Lower lobe of right lung (tissue), 2 donors: ENCODE results near the gene DNMT1. TPM values are rescaled to one million over a fixed set of nuclear protein-coding genes. Genes with fewer than 3 reads are reported as not detected.

Experiments
- ATAC-seq, 2 donors: fragments of 200-7000 bp; cut with Tn5 transposase; one replicate each; pipeline ENCODE4 v1.9.1; 2020 to 2022; ENCODE audit warnings: mild to moderate bottlenecking in 2 of 2, moderate library complexity in 2 of 2
- DNase-seq: peaks from one replicate; pipeline ENCODE4 v3.0.0-alpha.2; 2020
- H3K27ac ChIP-seq: fragments of 200-600 bp; one replicate; pipeline ENCODE4 v1.8.0; 2022
- H3K27me3 ChIP-seq: fragments of 200-600 bp; one replicate; pipeline ENCODE4 v1.8.0; 2022; ENCODE audit warnings: low read depth
- H3K36me3 ChIP-seq: fragments of 200-600 bp; one replicate; pipeline ENCODE4 v1.8.0; 2022; ENCODE audit warnings: mild to moderate bottlenecking
- H3K4me1 ChIP-seq: fragments of 200-600 bp; one replicate; pipeline ENCODE4 v1.8.0; 2022
- H3K4me3 ChIP-seq: fragments of 200-600 bp; one replicate; pipeline ENCODE4 v1.8.0; 2022; ENCODE audit warnings: mild to moderate bottlenecking
- H3K9me3 ChIP-seq: fragments of 200-600 bp; one replicate; pipeline ENCODE4 v1.8.0; 2022
- CTCF ChIP-seq: fragments of 200-600 bp; IDR thresholded peaks from one replicate; pipeline ENCODE4 v1.8.0; 2022; ENCODE audit warnings: antibody characterized with exemption, mild to moderate bottlenecking
- intact Hi-C: fragments of 100-400 bp; cut with DNase I; formaldehyde crosslinking; loops from one replicate; pipeline ENCODE4 v1.11.0; 2022
- total RNA-seq: library from RNA; stranded (reverse); fragmentation: NEBNext Ultra II Directional; extraction: Animal tissue kit (Norgen Biotek cat#: 25700); gene quantifications from one replicate; pipeline ENCODE4 v1.2.1, GENCODE V29; 2021
- donor health status: DM: no; HTN: yes; CAD: no; lungs with severe emphysema.

The DNMT1 gene
- total RNA-seq, 1 donor from 2014 or later, result 65.5 TPM

- H3K36me3 ChIP-seq, result peaks cover 84% of the 10 kb centered on the region
Observed at GRCh38 chr19:10134040-10134439, 60.7 kb downstream of the DNMT1 start.

GRCh38 chr19:10133596-10133995 is 61.2 kb downstream of the DNMT1 start:
- no peak overlapping the region for H3K4me3 ChIP-seq
- ATAC-seq, result no peak

More at GRCh38 chr19:10134040-10134439, 60.7 kb downstream of the DNMT1 start:
- Histone ChIP-seq H3K27me3 (no peaks in the 10 kb centered on the region), H3K27ac (no peak overlapping the region), H3K4me3 (no peak overlapping the region), H3K4me1 (no peaks in the 10 kb centered on the region), H3K9me3 (no peaks in the 10 kb centered on the region)
- intact Hi-C loops, result no loop called here
- no peak for TF ChIP-seq CTCF
- ATAC-seq, result no peak
- no peak for DNase-seq

GRCh38 chr19:10132905-10133304 is 61.8 kb downstream of the DNMT1 start:
- intact Hi-C loops, result no loop called here
- H3K4me3 ChIP-seq, result no peak overlapping the region
- no peaks in the 10 kb centered on the region for H3K27me3 ChIP-seq
- H3K27ac ChIP-seq, result no peak overlapping the region
- no peak for DNase-seq
- no peak for ATAC-seq
- H3K4me1 ChIP-seq, result no peaks in the 10 kb centered on the region
- no peak for TF ChIP-seq CTCF
- no peaks in the 10 kb centered on the region for H3K9me3 ChIP-seq
- H3K36me3 ChIP-seq, result peaks cover 77% of the 10 kb centered on the region

More at GRCh38 chr19:10133596-10133995, 61.2 kb downstream of the DNMT1 start:
- Histone ChIP-seq H3K36me3 (peaks cover 83% of the 10 kb centered on the region), H3K9me3 (no peaks in the 10 kb centered on the region), H3K4me1 (no peaks in the 10 kb centered on the region), H3K27me3 (no peaks in the 10 kb centered on the region), H3K27ac (no peak overlapping the region)
- DNase-seq, result no peak
- intact Hi-C loops, result no loop called here
- TF ChIP-seq CTCF, result no peak

- H3K36me3 ChIP-seq, result peaks cover 25% of the 10 kb centered on the region
- DNase-seq (no peak), ATAC-seq (peak; percentile 34 to 78)
- peak overlapping the region; percentile 64 for H3K27ac ChIP-seq
- intact Hi-C loops, result no loop called here
- no peaks in the 10 kb centered on the region for H3K9me3 ChIP-seq
- no peaks in the 10 kb centered on the region for H3K27me3 ChIP-seq
- H3K4me3 ChIP-seq, result no peak overlapping the region
- H3K4me1 ChIP-seq, result peaks cover 4% of the 10 kb centered on the region
- no peak for TF ChIP-seq CTCF
Observed at GRCh38 chr19:10126213-10126639, 68.5 kb downstream of the DNMT1 start.

- H3K9me3 ChIP-seq, result no peaks in the 10 kb centered on the region
- no peaks in the 10 kb centered on the region for H3K27me3 ChIP-seq
- intact Hi-C loops, result no loop called here
- H3K36me3 ChIP-seq, result peaks cover 7% of the 10 kb centered on the region
- DNase-seq, result no peak
- H3K27ac ChIP-seq, result no peak overlapping the region
- peaks cover 12% of the 10 kb centered on the region for H3K4me1 ChIP-seq
- H3K4me3 ChIP-seq, result no peak overlapping the region
- no peak for ATAC-seq
- no peak for TF ChIP-seq CTCF
Observed at GRCh38 chr19:10124429-10124828, 70.3 kb downstream of the DNMT1 start.

- ATAC-seq (peak in 1 of 2 donors; percentile 44), DNase-seq (no peak)
- intact Hi-C loops, result no loop called here
- no peak for TF ChIP-seq CTCF
- Histone ChIP-seq H3K36me3 (peaks cover 17% of the 10 kb centered on the region), H3K4me3 (no peak overlapping the region), H3K27ac (peak overlapping the region; percentile 24), H3K9me3 (no peaks in the 10 kb centered on the region), H3K27me3 (no peaks in the 10 kb centered on the region), H3K4me1 (peaks cover 21% of the 10 kb centered on the region)
Observed at GRCh38 chr19:10122045-10122444, 72.7 kb downstream of the DNMT1 start.
